Colonic mucosa (tissue), 4 donors: ENCODE results near the gene MMAA. TPM values are rescaled to one million over a fixed set of nuclear protein-coding genes. Genes with fewer than 3 reads are reported as not detected.
"Not testable (repeated sequence)": the region's sequence is repeated elsewhere in the genome, so short reads cannot be mapped to it uniquely, and the experiment has no call there.

Source experiments
- DNase-seq: peaks from one replicate; pipeline ENCODE4 v3.0.0-alpha.2; 2020
- H3K27ac ChIP-seq: fragments of 200-600 bp; one replicate; pipeline ENCODE4 v1.8.0; 2021
- H3K27me3 ChIP-seq: fragments of 200-600 bp; one replicate; pipeline ENCODE4 v1.8.0; 2021
- H3K36me3 ChIP-seq: fragments of 200-600 bp; one replicate; pipeline ENCODE4 v1.8.0; 2021
- H3K4me1 ChIP-seq: fragments of 200-600 bp; one replicate; pipeline ENCODE4 v1.8.0; 2021; ENCODE audit warnings: mild to moderate bottlenecking
- H3K4me3 ChIP-seq: fragments of 200-600 bp; one replicate; pipeline ENCODE4 v1.8.0; 2021
- H3K9ac ChIP-seq, 2 donors: one replicate each; pipeline ENCODE4 v1.7.0; 2013; ENCODE audit warnings: control low read depth in 2 of 2, low read depth in 2 of 2, low read length in 2 of 2
- H3K9me3 ChIP-seq: fragments of 200-600 bp; one replicate; pipeline ENCODE4 v1.8.0; 2021
- CTCF ChIP-seq: fragments of 200-600 bp; IDR thresholded peaks from one replicate; pipeline ENCODE4 v1.8.0; 2022; ENCODE audit warnings: antibody characterized with exemption, mild to moderate bottlenecking
- intact Hi-C: fragments of 100-400 bp; cut with DNase I; formaldehyde crosslinking; loops from one replicate; pipeline ENCODE4 v1.14.1; 2022
- total RNA-seq, 2 donors: library from RNA; stranded (reverse); fragmentation: NEBNext Ultra II Directional in 1 of 2; extraction: Animal tissue kit (Norgen Biotek cat#: 25700) in 1 of 2; gene quantifications; one replicate each; pipeline ENCODE4 v1.2.1, GENCODE V29; 2021
- donor health status: healthy.
- donor health status: DM: no; HTN: no; CAD: no.
- donor health status: DM: no; HTN: no; CAD: no.

Gene MMAA
- total RNA-seq, 2 donors from 2014 or later = 18.1 to 20.3 TPM

GRCh38 chr4:145681956-145682355 is 62.8 kb downstream of the MMAA start:
- Histone ChIP-seq H3K27me3 (no peaks in the 10 kb centered on the region), H3K4me1 (no peaks in the 10 kb centered on the region), H3K9me3 (no peaks in the 10 kb centered on the region), H3K9ac (no peak overlapping the region), H3K27ac (no peak overlapping the region), H3K4me3 (no peak overlapping the region), H3K36me3 (no peaks in the 10 kb centered on the region)
- no peak for TF ChIP-seq CTCF
- DNase-seq = no peak
- intact Hi-C loops = no loop called here

GRCh38 chr4:145686991-145687390 is 67.8 kb downstream of the MMAA start:
- Histone ChIP-seq H3K4me3 (no peak overlapping the region), H3K4me1 (no peaks in the 10 kb centered on the region), H3K36me3 (no peaks in the 10 kb centered on the region), H3K27ac (no peak overlapping the region), H3K9ac (no peak overlapping the region), H3K27me3 (no peaks in the 10 kb centered on the region), H3K9me3 (no peaks in the 10 kb centered on the region)
- intact Hi-C loops = no loop called here
- DNase-seq = no peak
- TF ChIP-seq CTCF = no peak

- intact Hi-C loops = no loop called here
- no peaks in the 10 kb centered on the region for H3K27me3 ChIP-seq
- H3K9ac ChIP-seq = no peak overlapping the region
- no peaks in the 10 kb centered on the region for H3K4me1 ChIP-seq
- H3K9me3 ChIP-seq = no peaks in the 10 kb centered on the region
- no peak for DNase-seq
- no peaks in the 10 kb centered on the region for H3K36me3 ChIP-seq
- no peak overlapping the region for H3K4me3 ChIP-seq
- no peak overlapping the region for H3K27ac ChIP-seq
- no peak for TF ChIP-seq CTCF
Measured at GRCh38 chr4:145690610-145691009, 71.4 kb downstream of the MMAA start.

DNA sequence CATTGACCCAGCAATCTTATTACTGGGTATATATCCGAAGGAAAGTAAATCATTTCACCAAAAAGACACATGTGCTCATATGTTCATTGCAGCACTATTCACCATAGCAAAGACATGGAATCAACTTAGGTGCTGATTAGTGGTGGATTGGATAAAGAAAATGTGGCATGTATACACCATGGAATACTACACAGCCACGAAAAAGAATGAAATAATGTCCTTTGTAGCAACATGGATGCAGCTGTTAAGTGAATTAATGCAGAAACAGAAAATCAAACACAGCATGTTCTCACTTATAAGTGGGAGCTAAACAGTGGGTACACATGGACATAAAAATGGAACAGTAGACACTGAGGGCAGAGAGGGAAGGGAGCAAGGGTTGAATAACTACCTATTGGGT is 72.2 kb downstream of the MMAA start:
- DNase-seq, H3K9ac ChIP-seq, intact Hi-C loops, H3K4me3 ChIP-seq, H3K27ac ChIP-seq, H3K27me3 ChIP-seq, H3K9me3 ChIP-seq, H3K4me1 ChIP-seq, H3K36me3 ChIP-seq: not testable (repeated sequence)

DNA sequence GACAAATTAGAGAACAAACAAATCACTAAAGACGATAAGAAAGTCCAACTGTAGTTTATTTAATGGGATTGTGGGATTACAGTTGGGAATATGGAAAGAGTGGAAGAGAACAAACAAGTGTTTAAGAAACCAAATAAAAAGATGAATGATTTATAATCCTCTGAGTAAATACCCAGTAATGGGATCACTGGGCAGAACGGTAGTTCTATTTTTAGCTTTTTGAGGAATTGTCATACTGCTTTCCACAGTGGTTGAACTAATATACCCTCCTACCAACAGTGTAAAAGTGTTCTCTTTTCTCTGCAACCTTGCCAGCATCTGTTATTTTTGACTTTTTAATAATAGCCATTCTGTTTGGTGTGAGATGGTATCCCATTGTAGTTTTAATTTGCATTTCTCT is 75.7 kb downstream of the MMAA start:
- no peak for DNase-seq
- Histone ChIP-seq H3K4me3 (no peak overlapping the region), H3K9me3 (no peaks in the 10 kb centered on the region), H3K27me3 (no peaks in the 10 kb centered on the region), H3K4me1 (no peaks in the 10 kb centered on the region), H3K9ac (no peak overlapping the region), H3K27ac (no peak overlapping the region), H3K36me3 (no peaks in the 10 kb centered on the region)
- intact Hi-C loops = no loop called here
- no peak for TF ChIP-seq CTCF

DNA sequence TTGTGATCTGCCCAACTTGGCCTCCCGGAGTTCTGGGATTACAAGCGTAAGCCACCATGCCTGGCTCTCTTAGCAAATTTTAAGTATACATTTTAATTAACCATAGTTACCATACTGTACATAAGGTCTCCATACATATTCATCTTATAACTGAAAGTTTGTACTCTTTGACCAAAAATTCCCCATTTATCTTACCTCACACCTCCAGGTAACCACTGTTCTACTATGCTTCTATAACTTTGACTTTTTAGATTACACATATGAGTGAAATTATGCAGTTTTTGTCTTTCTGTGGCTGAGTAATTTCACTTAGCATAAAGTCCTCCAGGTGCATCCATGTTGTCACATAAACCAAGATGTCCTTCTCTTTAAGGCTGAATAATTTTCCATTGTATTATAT is 78.1 kb downstream of the MMAA start:
- no peaks in the 10 kb centered on the region for H3K36me3 ChIP-seq
- no peak for DNase-seq
- no peaks in the 10 kb centered on the region for H3K9me3 ChIP-seq
- no peak overlapping the region for H3K4me3 ChIP-seq
- TF ChIP-seq CTCF = no peak
- intact Hi-C loops = no loop called here
- H3K4me1 ChIP-seq = no peaks in the 10 kb centered on the region
- H3K27ac ChIP-seq = no peak overlapping the region
- H3K9ac ChIP-seq = no peak overlapping the region
- H3K27me3 ChIP-seq = no peaks in the 10 kb centered on the region
